OCI-LY1 (cell line): ENCODE measurements around the gene MROH2A.

Source experiments
- H2AFZ ChIP-seq: fragments of 200-600 bp; sonication (generic), shearing (Covaris generic); 2 replicates; pipeline ENCODE4 v1.6.0; 2014; ENCODE audit warnings: antibody characterized with exemption, mild to moderate bottlenecking, low read length
- H3F3A ChIP-seq: fragments of 200-600 bp; sonication (generic), shearing (Covaris generic); 2 replicates; pipeline ENCODE4 v1.6.0; 2014; ENCODE audit warnings: mild to moderate bottlenecking, antibody characterized with exemption, low read length, moderate library complexity; ENCODE audit not compliant: insufficient read depth
- H3K27ac ChIP-seq: fragments of 200-600 bp; sonication (generic); 2 replicates; pipeline ENCODE4 v1.5.1; 2014; ENCODE audit warnings: low read length, mixed run types, mild to moderate bottlenecking, low read depth; ENCODE audit not compliant: poor library complexity, severe bottlenecking
- H3K27me3 ChIP-seq: fragments of 200-600 bp; sonication (generic); 2 replicates; pipeline ENCODE4 v1.6.0; 2014; ENCODE audit warnings: antibody characterized with exemption, mild to moderate bottlenecking, low read length, moderate library complexity; ENCODE audit not compliant: insufficient read depth
- H3K36me3 ChIP-seq: fragments of 200-600 bp; sonication (generic); 2 replicates; pipeline ENCODE4 v1.6.1; 2014; ENCODE audit warnings: mild to moderate bottlenecking, antibody characterized with exemption, low read length, moderate library complexity, mixed read lengths; ENCODE audit not compliant: insufficient read depth
- H3K4me1 ChIP-seq: fragments of 200-600 bp; sonication (generic); 2 replicates; pipeline ENCODE4 v1.5.1; 2014; ENCODE audit warnings: mild to moderate bottlenecking, low read length, moderate library complexity; ENCODE audit not compliant: insufficient read depth, severe bottlenecking
- H3K4me2 ChIP-seq: fragments of 200-600 bp; sonication (generic), shearing (Covaris generic); 2 replicates; pipeline ENCODE4 v1.6.1; 2014; ENCODE audit warnings: low read length
- H3K4me3 ChIP-seq: fragments of 200-600 bp; sonication (generic); 2 replicates; pipeline ENCODE4 v1.5.1; 2014; ENCODE audit warnings: low read length, low read depth, mild to moderate bottlenecking, mixed read lengths; ENCODE audit not compliant: poor library complexity, severe bottlenecking
- H3K79me2 ChIP-seq: fragments of 200-600 bp; shearing (Covaris generic); 2 replicates; pipeline ENCODE4 v1.6.1; 2016; ENCODE audit warnings: mixed run types, low read length, mixed read lengths; ENCODE audit not compliant: insufficient read depth
- H3K9ac ChIP-seq: fragments of 200-600 bp; sonication (generic), shearing (Covaris generic); 2 replicates; pipeline ENCODE4 v1.6.1; 2014; ENCODE audit warnings: mild to moderate bottlenecking, low read length, mixed read lengths
- H3K9me2 ChIP-seq: fragments of 200-600 bp; sonication (generic), shearing (Covaris generic); 2 replicates; pipeline ENCODE4 v1.6.1; 2014; ENCODE audit warnings: low read depth, mild to moderate bottlenecking, low read length, mixed read lengths
- H3K9me3 ChIP-seq: fragments of 200-600 bp; shearing (Covaris generic); 2 replicates; pipeline ENCODE4 v1.6.1; 2014; ENCODE audit warnings: low read length, mixed read lengths
- H4K20me1 ChIP-seq: fragments of 200-600 bp; sonication (generic), shearing (Covaris generic); 2 replicates; pipeline ENCODE4 v1.6.0; 2016; ENCODE audit warnings: mild to moderate bottlenecking, low read length; ENCODE audit not compliant: insufficient read depth
- CTCF ChIP-seq: fragments of 200-600 bp; sonication (generic), shearing (Covaris generic); IDR thresholded peaks from 2 replicates; pipeline ENCODE4 v1.5.1; 2017; ENCODE audit warnings: mild to moderate bottlenecking, antibody characterized with exemption, low read length, moderate library complexity, mixed read lengths
- EZH2 ChIP-seq: fragments of 200-600 bp; sonication (generic), shearing (Covaris generic); IDR thresholded peaks from 2 replicates; pipeline ENCODE4 v1.8.0; 2017; ENCODE audit warnings: borderline replicate concordance, mixed run types, mild to moderate bottlenecking, antibody characterized with exemption, low read length, moderate library complexity, mixed read lengths

Gene MROH2A

GRCh38 chr2:233816771-233817170, 38.6 kb downstream of the MROH2A start:
- no peaks in the 10 kb centered on the region for H4K20me1 ChIP-seq
- no peaks in the 10 kb centered on the region for H3F3A ChIP-seq
- peaks cover 6% of the 10 kb centered on the region; the same call in 1 of the 2 replicates for H3K27me3 ChIP-seq
- no peaks in the 10 kb centered on the region for H3K4me1 ChIP-seq
- no peak overlapping the region for H2AFZ ChIP-seq
- no peak overlapping the region for H3K9ac ChIP-seq
- no peaks in the 10 kb centered on the region for H3K9me3 ChIP-seq
- H3K27ac ChIP-seq = no peak overlapping the region
- H3K79me2 ChIP-seq = no peaks in the 10 kb centered on the region
- H3K9me2 ChIP-seq = no peaks in the 10 kb centered on the region
- no peak overlapping the region for H3K4me3 ChIP-seq
- H3K4me2 ChIP-seq = no peak overlapping the region
- TF ChIP-seq EZH2 (no peak), CTCF (no peak)
- H3K36me3 ChIP-seq = no peaks in the 10 kb centered on the region

- H2AFZ ChIP-seq = no peak overlapping the region
- no peaks in the 10 kb centered on the region for H3F3A ChIP-seq
- no peak overlapping the region for H3K27ac ChIP-seq
- peaks cover 9% of the 10 kb centered on the region; the same call in 1 of the 2 replicates for H3K27me3 ChIP-seq
- no peak overlapping the region for H3K9ac ChIP-seq
- H3K4me1 ChIP-seq = no peaks in the 10 kb centered on the region
- H3K36me3 ChIP-seq = no peaks in the 10 kb centered on the region
- no peak for TF ChIP-seq CTCF
- TF ChIP-seq EZH2 = no peak
- H3K4me2 ChIP-seq = no peak overlapping the region
- H4K20me1 ChIP-seq = no peaks in the 10 kb centered on the region
- H3K4me3 ChIP-seq = no peak overlapping the region
- no peaks in the 10 kb centered on the region for H3K9me3 ChIP-seq
- H3K79me2 ChIP-seq = no peaks in the 10 kb centered on the region
- H3K9me2 ChIP-seq = no peaks in the 10 kb centered on the region
Observed at GRCh38 chr2:233817361-233817911, 39.3 kb downstream of the MROH2A start.

GRCh38 chr2:233817995-233818638, 40.0 kb downstream of the MROH2A start:
- Histone ChIP-seq H3K27ac (no peak overlapping the region), H3K27me3 (peaks cover 9% of the 10 kb centered on the region; the same call in 1 of the 2 replicates), H3K4me3 (no peak overlapping the region), H2AFZ (no peak overlapping the region), H4K20me1 (no peaks in the 10 kb centered on the region), H3F3A (no peaks in the 10 kb centered on the region), H3K79me2 (no peaks in the 10 kb centered on the region), H3K36me3 (no peaks in the 10 kb centered on the region), H3K4me1 (no peaks in the 10 kb centered on the region), H3K4me2 (no peak overlapping the region), H3K9me2 (no peaks in the 10 kb centered on the region), H3K9ac (no peak overlapping the region), H3K9me3 (no peaks in the 10 kb centered on the region)
- TF ChIP-seq CTCF (no peak), EZH2 (no peak)
